Measurements from ENCODE around the gene C19orf25. TPM values are rescaled to one million over a fixed set of nuclear protein-coding genes. Genes with fewer than 3 reads are reported as not detected.
A peak's percentile ranks its signal among the peaks of the same experiment; 100 is the strongest.

C19orf25 gene
- total and polyA plus RNA-seq, 9 of the 15 experiments (the other 6 are each of a cell fraction or from before 2014, with no cell fraction given) = 0.79 to 96.0 (median 36.1) TPM

GRCh38 chr19:1520203-1520780 is 41.3 kb upstream of the C19orf25 start:
- ATAC-seq (no peak), FAIRE-seq (no peak), DNase-seq (ENCODE audit: extremely low read depth in 1 of 4, low spot score in 3 of 4) (no peak)
- Histone ChIP-seq H3K27ac (ENCODE audit: extremely low read depth, low read depth, low read length) (no peak overlapping the region), H3K79me2 (ENCODE audit: control insufficient read depth, insufficient read depth, low read length) (no peaks in the 10 kb centered on the region), H3K9ac (ENCODE audit: insufficient read depth in 1 of 2, low read depth in 2 of 2, low read length in 2 of 2) (peak overlapping the region in 1 of 2 experiments; percentile 52; a peak in 1 of 4 replicates), H3K36me3 (ENCODE audit: control insufficient read depth, insufficient read depth, low read length) (no peaks in the 10 kb centered on the region), H3K9me1 (ENCODE audit: control insufficient read depth, insufficient read depth, low read length) (no peaks in the 10 kb centered on the region), H4K20me1 (replicated peaks; ENCODE audit: control insufficient read depth, insufficient read depth, low read length) (peaks cover 11% of the 10 kb centered on the region), H3K4me2 (ENCODE audit: insufficient read depth, low read length) (no peak overlapping the region), H3K9me3 (replicated peaks; ENCODE audit: control insufficient read depth, insufficient read depth, low read depth, low read length) (peaks cover 3% of the 10 kb centered on the region), H3K4me1 (replicated peaks in 1 of 2; ENCODE audit: control insufficient read depth in 2 of 2, insufficient read depth in 2 of 2, low read length in 2 of 2) (peaks cover 3 to 43% of the 10 kb centered on the region in 2 experiments; a peak in 3 of 5 replicates), H3K27me3 (ENCODE audit: control insufficient read depth in 2 of 2, insufficient read depth in 2 of 2, low read length in 2 of 2) (peaks cover 11 to 19% of the 10 kb centered on the region in 2 experiments; a peak in 4 of 5 replicates), H2AFZ (ENCODE audit: low read depth, low read length) (no peak overlapping the region), H3K4me3 (no peak overlapping the region)
- CTCF ChIA-PET (ENCODE audit: low intra/inter-chr PET ratio) = no interaction called here
- 16% methylated on average over 17 of the region's 17 CpGs for WGBS (ENCODE audit: insufficient coverage, low coverage, missing lambda C conversion rate)
- in situ Hi-C loops (cut with MboI) (no loop called here), intact Hi-C loops (cut with micrococcal nuclease) (no loop called here)
- no peak for TF ChIP-seq REST (IDR thresholded peaks at IDR 0.05; ENCODE audit: borderline replicate concordance)
- TF ChIP-seq REST (CRISPR knock-in tag; IDR thresholded peaks at IDR 0.05; ENCODE audit: low read depth) = no peak
- peak; percentile 62 for TF ChIP-seq MAFG (tag; conservative IDR thresholded peaks at IDR 0.05)
- no peak for TF ChIP-seq ZNF224 (CRISPR knock-in tag; IDR thresholded peaks at IDR 0.05)
- no peak for TF ChIP-seq SAFB (IDR thresholded peaks at IDR 0.05; ENCODE audit: borderline replicate concordance, low read depth, low read length)
- TF ChIP-seq MAFF (IDR thresholded peaks at IDR 0.05; ENCODE audit: low read length) = peak; percentile 36
- no peak for TF ChIP-seq DMBX1 (CRISPR knock-in tag; IDR thresholded peaks at IDR 0.05; ENCODE audit: borderline replicate concordance)
- TF ChIP-seq ZNF316 (IDR thresholded peaks at IDR 0.05) = peak; percentile 82
- peak; percentile 71 for TF ChIP-seq C11orf30 (IDR thresholded peaks at IDR 0.05; ENCODE audit: low read depth)
- TF ChIP-seq HNRNPLL (IDR thresholded peaks at IDR 0.05; ENCODE audit: low read depth, low read length, poor library complexity, severe bottlenecking) = peak; percentile 40
- BruUV-seq (replicated peaks) = no TSS peak
- POLR2A ChIA-PET = interaction anchor here (0.5 to 1.0 kb wide), 2 partner anchors 9 to 582 kb away, joined by 3 to 4 read pairs; no protein-coding TSS in a partner anchor

Data from K562 (cell line).